NCI-H2196 treated with DMSO at 0.1 percent for 48 hours (cell line): ENCODE results near the gene VAV3.
"Not testable (repeated sequence)": the region's sequence is repeated elsewhere in the genome, so short reads cannot be mapped to it uniquely, and the experiment has no call there.

ENCODE experiments used
- DNase-seq: peaks from one replicate; lab custom pipeline; 2025; ENCODE audit not compliant: unreplicated experiment; lab: John Stamatoyannopoulos, UW

The VAV3 gene

GRCh38 chr1:107661158-107661557 is 303.8 kb downstream of the VAV3 start:
- no peak for DNase-seq

- no peak for DNase-seq
These were observed 305.0 kb downstream of the VAV3 start for GRCh38 chr1:107659961-107660360.

GRCh38 chr1:107657356-107657755 is 307.6 kb downstream of the VAV3 start:
- DNase-seq = no peak

- no peak for DNase-seq
These were observed 311.2 kb downstream of the VAV3 start for GRCh38 chr1:107653765-107654164.

- DNase-seq = no peak
These were observed 312.0 kb downstream of the VAV3 start for GRCh38 chr1:107653005-107653404.

- DNase-seq = not testable (repeated sequence)
These were observed 314.2 kb downstream of the VAV3 start for GRCh38 chr1:107650825-107651224.

- DNase-seq = no peak
These were observed 316.0 kb downstream of the VAV3 start for GRCh38 chr1:107649023-107649422.

GRCh38 chr1:107648071-107648470 is 316.9 kb downstream of the VAV3 start:
- DNase-seq = no peak

GRCh38 chr1:107647012-107647411 is 318.0 kb downstream of the VAV3 start:
- no peak for DNase-seq

- no peak for DNase-seq
These were observed 321.2 kb downstream of the VAV3 start for GRCh38 chr1:107643766-107644165.

- DNase-seq = no peak
These were observed 324.8 kb downstream of the VAV3 start for GRCh38 chr1:107640207-107640606.

- DNase-seq = no peak
These were observed 327.9 kb downstream of the VAV3 start for GRCh38 chr1:107637101-107637500.

GRCh38 chr1:107633596-107633995 is 331.4 kb downstream of the VAV3 start:
- no peak for DNase-seq

- no peak for DNase-seq
These were observed 338.7 kb downstream of the VAV3 start for GRCh38 chr1:107626073-107626796.

- DNase-seq = no peak
These were observed 339.5 kb downstream of the VAV3 start for GRCh38 chr1:107625405-107626029.

GRCh38 chr1:107623431-107623830 is 341.5 kb downstream of the VAV3 start:
- DNase-seq = no peak

- DNase-seq = no peak
These were observed 342.0 kb downstream of the VAV3 start for GRCh38 chr1:107622966-107623365.

GRCh38 chr1:107622535-107622934 is 342.4 kb downstream of the VAV3 start:
- no peak for DNase-seq

GRCh38 chr1:107620753-107621152 is 344.2 kb downstream of the VAV3 start:
- no peak for DNase-seq

- DNase-seq = no peak
These were observed 346.4 kb downstream of the VAV3 start for GRCh38 chr1:107618539-107618938.

GRCh38 chr1:107617921-107618320 is 347.1 kb downstream of the VAV3 start:
- no peak for DNase-seq

GRCh38 chr1:107617456-107617855 is 347.5 kb downstream of the VAV3 start:
- no peak for DNase-seq

GRCh38 chr1:107609808-107610207 is 355.2 kb downstream of the VAV3 start:
- no peak for DNase-seq
